GM21786 (cell line): ENCODE data around the gene RRAS2.
"Not testable (repeated sequence)": the region's sequence is repeated elsewhere in the genome, so short reads cannot be mapped to it uniquely, and the experiment has no call there.

Source experiments
- ATAC-seq: cut with Tn5 transposase; IDR thresholded peaks from one replicate; pipeline ENCODE4 v1.9.1; 2021; ENCODE audit not compliant: unreplicated experiment

RRAS2 gene

DNA sequence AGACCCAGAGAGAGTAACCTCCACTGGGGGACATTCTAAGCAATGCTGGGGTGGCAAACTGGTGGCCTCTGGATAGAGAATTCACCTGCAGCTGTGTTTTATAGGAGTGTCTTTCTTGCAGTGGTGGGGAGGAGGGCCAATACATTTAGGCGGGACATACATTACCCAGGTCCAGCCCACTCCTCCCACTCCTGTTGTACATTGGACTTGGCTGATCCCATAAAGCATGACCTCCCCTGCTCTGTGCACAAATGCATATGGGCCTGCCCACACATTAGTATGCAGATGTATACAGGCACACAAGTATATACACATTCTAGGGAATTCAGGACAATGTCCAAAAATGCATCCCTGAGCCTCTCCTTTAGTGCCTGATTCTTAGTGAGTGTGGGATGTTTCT lies 99.1 kb downstream of the RRAS2 start:
- ATAC-seq, result no peak

DNA sequence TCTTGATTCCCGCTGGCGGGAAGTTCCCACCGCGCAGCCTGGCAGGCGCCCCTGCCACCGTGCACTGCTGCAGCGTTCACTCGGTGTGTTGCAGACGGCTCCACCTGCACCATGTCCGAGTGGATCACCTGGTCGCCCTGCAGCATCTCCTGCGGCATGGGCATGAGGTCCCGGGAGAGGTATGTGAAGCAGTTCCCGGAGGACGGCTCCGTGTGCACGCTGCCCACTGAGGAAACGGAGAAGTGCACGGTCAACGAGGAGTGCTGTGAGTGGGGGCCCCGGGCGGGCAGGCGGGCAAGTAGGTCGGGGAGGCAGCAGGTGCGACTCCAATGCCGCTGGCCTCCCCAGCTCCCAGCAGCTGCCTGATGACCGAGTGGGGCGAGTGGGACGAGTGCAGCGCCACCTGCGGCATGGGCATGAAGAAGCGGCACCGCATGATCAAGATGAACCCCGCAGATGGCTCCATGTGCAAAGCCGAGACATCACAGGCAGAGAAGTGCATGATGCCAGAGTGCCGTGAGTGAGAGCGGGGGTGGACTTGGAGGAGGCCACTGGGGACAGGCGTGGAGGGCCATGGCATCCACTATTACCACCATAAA lies 99.7 kb downstream of the RRAS2 start:
- no peak for ATAC-seq

DNA sequence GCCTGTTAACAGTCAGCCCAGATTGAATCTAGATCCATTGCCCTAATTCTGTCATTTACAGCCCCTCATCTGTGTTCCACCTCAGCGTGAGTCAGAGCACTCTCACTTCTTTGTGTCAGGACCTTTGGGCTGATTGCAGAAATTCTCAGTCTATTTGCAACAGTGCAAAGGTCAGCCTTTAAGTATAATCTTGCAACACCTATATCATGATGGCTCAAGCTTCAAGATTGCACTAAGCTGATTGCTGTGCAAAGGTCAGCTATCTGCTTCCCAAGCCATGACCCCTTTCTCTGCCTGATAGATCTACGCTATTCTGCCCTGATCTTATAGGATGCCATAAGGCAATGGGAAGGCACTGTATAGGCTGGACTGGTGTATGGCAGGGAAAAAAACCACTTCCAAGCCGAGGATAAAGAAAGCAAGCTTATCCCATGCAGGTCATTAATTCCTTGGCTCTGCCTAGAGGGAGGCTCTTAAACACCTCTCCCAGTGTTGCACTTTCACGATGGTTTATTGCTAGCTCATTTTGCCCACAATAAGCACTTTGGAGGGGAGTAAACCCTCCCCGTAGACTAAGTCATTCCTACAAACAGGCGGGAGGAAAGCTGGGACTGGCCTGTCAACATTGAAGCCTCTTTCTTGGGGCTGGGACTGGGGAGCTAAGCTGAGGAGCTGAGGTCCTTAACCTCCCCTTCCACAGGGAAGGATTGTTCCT lies 100.6 kb downstream of the RRAS2 start:
- no peak for ATAC-seq

DNA sequence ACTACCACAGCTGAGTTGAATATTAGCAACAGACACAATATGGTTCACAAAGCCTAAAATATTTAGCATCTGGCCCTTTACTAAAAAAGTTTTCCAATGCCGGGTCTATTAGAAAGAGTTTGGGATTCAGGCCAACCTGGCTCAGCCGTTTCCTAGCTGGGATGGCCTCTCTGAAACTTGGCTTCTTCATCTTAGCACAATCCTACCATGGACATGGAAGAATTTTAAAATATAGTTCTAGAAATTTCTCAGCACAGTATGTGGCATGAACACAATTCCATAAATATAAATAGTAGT lies 103.8 kb downstream of the RRAS2 start:
- no peak for ATAC-seq

DNA sequence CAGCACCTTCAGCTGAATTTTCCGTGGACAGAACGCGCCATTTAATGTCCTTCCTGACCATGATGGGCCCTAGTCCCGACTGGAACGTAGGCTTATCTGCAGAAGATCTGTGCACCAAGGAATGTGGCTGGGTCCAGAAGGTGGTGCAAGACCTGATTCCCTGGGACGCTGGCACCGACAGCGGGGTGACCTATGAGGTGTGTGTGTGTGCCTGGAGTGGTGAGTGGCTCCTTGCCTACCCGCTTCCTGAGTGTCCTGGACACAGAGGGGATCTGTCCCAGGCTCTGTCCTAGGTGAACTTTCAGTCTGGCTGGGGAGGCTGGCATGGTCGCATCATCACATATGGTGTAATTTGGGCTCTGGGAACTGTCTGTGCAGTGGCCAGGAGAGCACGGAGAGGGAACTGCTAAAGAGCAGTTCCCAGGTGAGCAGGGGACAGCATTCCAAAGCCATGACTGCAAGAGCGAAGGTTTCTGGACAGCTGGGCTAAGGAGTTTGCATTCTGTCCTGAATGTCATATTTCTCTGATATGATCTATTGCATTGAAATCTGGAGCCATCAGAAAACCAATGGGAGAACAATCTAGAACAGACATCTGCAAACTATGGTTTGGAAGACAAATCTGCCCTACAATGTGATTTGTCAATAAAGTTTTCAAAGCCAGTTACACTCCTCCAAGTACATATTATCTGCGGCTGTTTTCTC lies 104.3 kb downstream of the RRAS2 start:
- ATAC-seq, result no peak

DNA sequence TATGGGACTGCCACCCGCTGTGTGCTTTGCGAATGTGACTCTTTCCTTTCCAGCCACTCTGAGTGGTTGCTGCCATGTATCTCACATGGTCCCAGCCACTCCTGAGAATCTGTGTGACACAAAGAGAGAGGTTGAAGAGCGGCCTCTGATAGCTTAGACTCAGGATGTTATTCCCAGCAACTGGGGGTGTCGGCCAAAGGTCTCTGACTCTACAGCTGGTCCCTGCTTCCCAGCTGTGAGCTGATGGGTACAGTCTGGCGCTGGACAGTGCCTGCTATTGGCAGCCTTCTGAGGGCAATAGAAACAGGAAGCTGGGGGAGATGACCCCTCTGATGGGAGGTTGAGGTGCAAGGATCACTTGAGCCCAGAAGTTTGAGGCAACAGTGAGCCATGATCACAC lies 105.1 kb downstream of the RRAS2 start:
- no peak for ATAC-seq

DNA sequence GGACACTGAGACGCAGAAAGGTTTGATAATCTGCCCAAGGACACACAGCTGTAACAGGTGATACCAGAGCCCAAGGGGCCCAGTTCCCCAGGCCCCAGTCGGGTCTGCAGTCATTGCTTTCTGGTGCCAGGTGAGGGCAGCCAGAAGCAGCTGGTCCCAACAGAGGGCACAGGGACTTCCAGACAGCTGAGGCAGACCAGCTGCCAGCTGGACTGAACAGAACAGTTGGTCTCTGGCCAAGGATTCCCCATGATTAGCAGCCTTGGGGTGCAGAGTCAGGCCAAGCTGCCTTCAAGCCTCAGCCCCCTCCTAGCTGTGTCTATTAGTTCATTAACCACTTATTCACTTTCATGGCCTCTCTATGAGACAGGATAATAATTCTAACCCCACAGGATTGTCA lies 105.6 kb downstream of the RRAS2 start:
- ATAC-seq, result no peak

DNA sequence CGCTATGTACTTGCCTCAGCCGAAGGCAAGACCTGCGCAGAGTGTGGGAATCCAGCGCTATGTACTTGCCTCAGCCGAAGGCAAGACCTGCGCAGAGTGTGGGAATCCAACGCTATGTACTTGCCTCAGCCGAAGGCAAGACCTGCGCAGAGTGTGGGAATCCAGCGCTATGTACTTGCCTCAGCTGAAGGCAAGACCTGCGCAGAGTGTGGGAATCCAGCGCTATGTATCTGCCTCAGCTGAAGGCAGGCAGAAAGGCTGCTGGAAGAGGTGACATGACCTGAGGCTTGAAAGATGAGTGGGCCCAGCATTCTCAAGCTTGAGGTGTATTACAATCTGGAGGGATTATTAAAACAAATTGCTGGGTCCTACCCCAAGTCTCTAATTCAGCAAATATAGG lies 106.5 kb downstream of the RRAS2 start:
- not testable (repeated sequence) for ATAC-seq

DNA sequence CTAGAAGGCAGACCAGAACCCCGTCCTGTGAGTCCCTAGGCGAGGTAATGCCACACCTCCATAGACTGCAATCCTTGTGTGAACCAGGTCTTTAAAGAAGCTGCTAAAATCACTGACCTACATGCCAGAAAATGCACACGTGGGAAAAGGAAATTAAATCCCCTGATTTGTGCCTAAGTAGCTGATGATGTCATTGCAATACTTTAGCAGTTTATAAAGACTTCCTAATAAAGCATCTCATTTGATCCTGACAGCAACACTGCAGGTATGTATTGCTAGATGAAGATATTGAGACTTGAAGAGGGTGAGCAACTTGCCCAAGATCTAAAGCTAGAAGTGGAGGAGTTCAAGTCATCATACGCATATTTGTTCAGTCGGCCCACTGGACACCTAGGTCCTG lies 107.2 kb downstream of the RRAS2 start:
- ATAC-seq, result no peak

DNA sequence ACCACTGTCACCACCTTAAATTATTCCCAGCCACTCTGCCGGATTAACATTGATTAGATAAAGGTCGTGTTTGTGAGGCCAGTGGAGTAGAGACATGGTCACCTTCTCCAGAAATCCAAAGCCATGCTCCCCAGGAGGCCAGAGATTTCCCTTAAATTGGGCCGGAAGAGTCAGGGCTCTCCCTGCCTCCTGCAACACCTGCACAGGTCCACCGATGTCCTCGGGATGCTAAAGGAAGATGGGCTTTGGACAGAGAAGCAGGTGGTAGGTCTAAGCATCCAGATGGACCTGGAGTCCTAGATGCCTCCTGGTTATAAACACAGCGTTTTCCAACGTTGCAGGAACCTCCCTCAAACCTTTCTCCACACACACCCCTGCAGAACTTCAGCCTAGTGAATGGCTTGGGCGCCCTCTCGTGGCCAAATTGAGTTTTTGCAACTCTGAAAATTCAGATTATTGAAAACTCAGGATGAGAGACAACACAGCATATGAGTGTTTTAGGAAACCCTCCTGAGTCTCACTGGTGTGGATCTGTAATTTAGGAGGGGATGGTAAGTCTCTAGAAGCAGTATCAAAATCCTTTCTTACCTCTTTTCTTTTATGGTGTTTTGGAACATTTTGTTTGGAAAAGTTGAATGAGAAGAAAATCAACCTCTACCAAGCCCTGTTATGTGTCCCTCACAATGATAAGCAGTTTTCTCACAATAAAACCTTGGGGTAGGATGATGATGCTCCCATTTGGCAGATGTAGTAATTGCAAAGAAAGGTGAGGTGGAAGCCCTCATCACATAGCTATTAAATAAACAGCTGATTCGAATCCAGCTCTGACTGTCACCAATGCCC lies 109.6 kb downstream of the RRAS2 start:
- no peak for ATAC-seq

DNA sequence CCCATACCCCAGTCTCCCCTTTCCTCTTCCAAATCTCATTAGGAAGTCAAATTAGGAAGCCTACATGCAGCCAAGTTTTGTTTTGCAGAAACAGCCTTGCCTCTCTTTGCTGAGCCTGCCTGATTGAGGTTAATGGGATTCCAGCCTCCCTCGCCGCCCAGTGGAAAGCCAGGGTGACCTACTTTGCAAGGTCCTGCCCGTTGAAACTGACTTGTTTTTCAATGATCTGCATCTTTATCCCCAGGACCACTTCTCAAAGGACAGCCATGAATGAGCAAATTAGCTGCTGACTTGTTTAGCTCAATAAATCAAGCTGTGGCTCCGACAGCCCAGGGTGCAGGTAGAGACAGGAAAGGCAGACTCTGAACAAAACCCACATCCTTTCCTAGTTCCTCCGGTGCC lies 110.4 kb downstream of the RRAS2 start:
- no peak for ATAC-seq

DNA sequence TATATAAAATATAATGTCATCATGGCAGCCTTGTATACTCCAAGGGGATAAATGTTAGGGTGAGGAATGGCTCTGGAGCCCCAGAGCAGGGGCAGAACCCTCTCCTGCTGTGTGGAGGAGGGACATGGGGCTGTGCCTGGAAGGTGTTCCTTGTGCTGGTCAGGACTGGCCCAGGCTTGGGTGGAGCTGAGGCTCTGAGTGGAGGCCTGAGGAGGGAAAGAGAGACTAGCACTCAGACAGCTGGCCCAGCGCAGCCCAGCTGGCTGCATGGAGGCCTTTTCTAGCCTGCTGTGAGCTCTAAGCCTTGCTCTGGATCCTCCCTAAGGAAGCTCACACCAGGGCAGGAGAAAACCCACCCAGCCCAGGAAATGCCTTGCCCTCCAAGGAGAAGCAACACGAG lies 113.5 kb downstream of the RRAS2 start:
- ATAC-seq, result no peak

DNA sequence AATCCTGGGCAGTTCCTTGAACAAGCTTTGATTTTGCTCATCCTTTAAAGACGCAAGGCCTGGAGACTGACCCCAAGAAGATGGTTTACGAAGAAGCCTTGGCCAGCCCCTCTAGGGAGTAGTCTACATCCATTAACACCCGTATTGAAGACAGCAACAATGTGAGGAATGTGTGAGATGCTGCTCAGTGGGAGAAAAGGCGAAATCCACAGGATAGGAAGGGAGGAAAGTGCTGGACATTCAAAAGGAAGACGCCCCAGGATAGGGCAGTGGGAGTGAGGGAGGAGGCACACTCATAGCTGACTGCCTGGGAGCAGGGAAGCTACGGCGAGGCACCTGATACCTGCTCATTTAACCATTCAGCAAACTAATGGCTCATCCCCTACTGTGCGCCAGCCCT lies 114.1 kb downstream of the RRAS2 start:
- no peak for ATAC-seq

DNA sequence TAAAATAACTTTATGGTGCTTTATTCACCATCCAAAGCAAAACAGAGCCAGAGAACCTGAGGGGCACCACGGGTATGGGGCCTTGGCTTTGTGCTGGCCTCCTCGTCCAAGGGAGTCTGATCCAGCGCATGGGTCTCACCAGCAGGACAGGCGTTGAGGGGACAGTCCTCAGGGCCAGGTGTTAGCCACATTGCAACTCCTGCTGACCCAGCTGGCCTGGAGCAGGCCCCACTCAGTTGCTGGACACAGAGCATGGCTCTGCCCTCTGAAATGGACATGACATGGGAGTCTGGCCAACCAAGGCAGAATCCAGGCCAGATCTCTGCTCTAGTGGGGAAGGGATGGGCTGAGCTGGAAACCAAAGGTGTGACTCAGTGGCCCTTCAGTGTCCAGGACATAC lies 116.2 kb downstream of the RRAS2 start:
- no peak for ATAC-seq

DNA sequence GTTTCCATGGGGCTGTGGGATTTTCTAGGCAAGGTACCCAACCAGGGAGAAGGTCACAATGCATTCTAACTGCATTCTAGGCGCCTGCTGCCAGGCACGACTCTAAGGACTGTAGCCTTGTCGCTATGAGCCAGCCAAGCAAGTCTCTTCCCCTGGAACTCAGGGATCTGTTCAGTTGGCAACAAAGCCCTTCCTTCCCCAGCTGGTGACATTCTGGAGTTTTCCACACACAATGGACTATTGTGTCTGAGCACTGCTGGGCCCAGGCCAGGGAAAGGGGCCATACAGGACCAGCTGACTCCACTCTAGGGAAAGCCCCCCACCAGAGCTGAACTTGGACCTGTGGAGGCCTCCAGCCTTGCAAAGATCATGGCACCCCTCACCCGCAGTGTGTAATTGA lies 116.8 kb downstream of the RRAS2 start:
- no peak for ATAC-seq

DNA sequence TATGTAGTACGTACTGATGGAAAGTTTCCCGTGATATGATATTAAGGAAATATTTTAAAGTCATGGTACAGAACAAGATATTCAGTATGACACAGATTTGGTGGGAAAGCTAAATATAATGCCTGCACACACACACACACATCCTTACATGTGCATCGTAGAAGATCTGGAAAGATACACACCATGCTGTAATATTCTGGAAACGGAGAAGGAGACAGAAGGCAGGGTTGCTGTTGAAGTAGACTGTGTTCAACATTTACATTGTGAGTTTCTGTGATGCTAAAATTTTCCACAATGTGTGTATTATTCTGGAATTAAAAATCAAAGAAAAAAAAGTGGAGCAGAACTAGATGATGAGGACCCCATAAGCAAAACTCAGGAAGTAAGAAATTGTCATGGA lies 118.0 kb downstream of the RRAS2 start:
- no peak for ATAC-seq

DNA sequence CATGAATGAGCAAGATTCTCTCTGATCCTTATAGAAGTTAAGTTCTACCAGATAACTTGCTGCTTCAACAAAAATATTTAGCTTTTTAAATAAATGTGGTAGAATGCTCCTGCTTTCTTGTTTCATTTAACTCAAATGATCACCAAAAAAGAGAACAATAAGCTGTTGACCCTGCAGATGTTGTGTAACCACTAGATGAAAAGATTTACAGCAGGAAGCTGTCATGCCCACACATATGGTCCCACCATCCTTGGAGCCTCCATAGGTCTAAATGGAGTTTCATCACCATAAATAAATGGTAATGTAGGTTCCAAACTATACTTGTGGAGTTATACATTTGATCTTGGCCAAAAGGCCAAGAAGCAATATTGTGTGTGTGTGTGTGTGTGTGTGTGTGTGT lies 118.8 kb downstream of the RRAS2 start:
- ATAC-seq, result no peak

DNA sequence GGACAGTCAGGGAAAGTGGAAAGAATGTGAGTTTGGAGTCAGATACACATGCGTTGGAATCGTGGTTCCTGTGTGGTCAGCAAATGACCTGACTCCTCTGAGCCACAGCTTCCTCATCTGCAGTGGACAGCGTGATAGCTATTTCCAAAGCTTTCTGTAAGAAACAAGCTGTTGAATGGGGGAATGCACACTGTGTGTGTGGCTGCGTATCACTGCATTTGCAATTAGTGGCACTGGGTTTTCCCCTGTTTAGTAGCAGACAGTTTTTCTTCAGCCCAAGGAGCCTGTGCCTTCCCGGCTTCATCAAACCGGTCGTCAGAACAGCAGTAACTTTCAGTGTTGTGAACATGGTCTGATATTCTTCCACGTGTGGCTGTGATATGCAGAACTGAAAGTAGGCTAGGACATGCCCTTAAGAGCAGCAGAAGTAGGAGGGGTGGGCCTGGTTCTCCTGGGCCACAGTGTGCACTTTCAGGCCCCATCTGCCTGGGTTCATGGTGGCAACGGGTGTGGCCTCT lies 121.5 kb downstream of the RRAS2 start:
- peak; percentile 98 for ATAC-seq

DNA sequence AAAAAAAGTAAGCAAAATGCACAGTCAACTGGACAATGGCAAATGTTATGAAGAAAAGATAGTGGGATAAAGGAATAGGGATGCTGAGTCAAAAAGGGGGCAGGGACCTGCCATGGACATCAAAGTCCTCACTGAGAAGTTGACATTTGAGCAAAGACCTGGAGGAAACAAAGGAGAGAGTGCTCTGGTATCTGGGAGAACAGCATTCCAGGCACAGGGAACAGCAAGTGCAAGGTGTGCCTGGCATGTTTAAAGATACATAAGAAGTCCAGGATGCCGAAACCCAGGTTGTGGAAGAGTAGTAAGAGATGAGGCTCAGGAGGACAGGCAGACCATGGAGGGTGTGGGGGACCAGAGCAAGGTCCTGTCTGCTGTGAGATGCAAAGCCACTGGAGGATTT lies 123.3 kb downstream of the RRAS2 start:
- no peak for ATAC-seq

DNA sequence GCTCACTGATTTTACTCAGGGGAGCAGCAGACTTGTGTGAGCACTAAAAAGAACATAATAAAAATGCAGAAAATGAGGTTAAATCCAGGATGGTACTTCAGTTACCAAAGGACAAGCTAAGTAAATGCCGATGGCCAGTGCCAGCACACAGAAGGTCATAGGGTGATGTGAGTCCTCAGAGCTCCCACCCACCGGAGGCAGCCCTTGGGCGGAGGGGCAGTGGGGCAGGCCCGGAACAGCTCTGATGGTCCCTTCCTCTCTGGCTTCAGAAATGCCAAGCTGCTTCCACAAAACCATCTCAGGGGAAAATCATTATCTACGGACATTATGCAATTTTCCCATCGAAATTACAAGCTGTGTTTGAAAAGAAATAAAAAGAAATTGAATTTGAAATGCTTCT lies 124.5 kb downstream of the RRAS2 start:
- no peak for ATAC-seq

DNA sequence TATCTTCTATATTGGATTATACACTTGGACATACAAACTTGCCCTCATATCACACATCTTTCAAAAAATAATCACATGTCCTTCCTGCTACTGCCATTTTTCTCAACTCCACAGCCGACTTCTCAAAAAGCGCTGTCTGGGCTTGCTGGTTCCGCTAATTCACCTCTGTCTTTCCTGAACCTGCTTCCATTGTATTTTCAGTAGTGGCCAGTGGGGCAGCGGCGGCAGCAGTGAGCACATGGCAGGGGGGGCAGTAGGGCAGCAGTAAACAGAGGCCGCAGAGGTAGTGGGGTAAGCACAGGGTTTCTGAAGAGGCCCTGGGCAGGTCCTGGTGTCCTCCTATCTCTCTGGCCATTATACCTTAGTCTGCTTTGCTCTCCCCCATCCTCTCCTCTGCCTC lies 126.3 kb downstream of the RRAS2 start:
- no peak for ATAC-seq

DNA sequence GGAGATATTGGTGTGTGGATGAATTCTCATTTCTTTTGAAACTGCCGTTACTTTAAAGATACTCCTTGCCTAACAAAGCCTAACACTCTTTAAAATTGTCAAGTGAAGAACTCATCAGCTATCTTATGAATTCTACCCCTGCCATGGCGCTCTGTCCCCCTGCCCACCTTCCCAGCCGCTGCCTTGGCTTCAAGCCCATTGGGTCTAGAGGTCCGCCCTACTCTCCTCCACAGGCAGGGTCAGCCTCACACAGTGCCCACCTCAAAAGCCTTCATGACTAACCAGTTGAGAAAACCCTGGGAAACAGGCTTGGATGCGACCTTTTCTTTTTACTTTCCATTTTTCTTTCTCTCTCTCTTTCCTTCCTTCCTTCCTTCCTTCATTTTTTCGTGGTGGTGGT lies 128.6 kb downstream of the RRAS2 start:
- no peak for ATAC-seq
